Stimulated activated CD8-positive, alpha-beta memory T cell treated with anti-CD3 and anti-CD28 coated beads, Interleukin-2, amount 100 ng/mL, for 48 hours (primary cell): ENCODE results near the gene AUH.

Source experiments
- DNase-seq, 2 donors: peaks; one replicate each; pipeline ENCODE4 v3.0.0-alpha.2; 2020; ENCODE audit warnings: low read depth in 2 of 2

AUH gene

DNA sequence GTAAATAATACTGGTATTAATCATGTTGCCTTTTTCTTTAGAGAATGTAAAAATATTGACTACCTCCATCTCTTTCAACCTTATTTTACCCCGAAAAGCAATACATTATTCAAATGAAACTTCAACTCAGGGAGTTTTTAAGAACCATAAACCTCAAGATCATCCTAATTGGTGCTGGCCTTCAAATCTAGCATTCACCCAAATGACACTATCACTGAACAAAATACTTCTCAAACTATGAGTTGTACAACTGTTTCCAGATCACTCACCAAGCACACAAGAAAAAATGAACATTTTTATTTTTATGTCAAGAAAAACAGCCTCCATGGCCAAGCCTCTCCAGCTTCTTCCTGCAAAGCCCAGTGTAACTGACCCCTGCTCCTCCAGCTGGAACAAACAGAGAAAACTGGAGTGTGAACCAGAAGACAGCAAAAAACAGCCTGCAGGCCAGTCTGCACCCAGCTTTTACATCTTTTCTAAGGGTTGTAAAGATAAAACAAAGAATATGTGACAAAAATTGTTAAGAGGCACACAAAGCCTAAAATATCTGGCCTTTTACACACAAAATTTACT is 21.2 kb downstream of the AUH start:
- DNase-seq: no peak

GRCh38 chr9:91338681-91339080 is 23.0 kb downstream of the AUH start:
- DNase-seq: no peak

- no peak for DNase-seq
Measured at GRCh38 chr9:91336786-91337185, 24.9 kb downstream of the AUH start.

GRCh38 chr9:91334053-91334452 is 27.7 kb downstream of the AUH start:
- no peak for DNase-seq

- no peak for DNase-seq
Measured at GRCh38 chr9:91333551-91333950, 28.2 kb downstream of the AUH start.

DNA sequence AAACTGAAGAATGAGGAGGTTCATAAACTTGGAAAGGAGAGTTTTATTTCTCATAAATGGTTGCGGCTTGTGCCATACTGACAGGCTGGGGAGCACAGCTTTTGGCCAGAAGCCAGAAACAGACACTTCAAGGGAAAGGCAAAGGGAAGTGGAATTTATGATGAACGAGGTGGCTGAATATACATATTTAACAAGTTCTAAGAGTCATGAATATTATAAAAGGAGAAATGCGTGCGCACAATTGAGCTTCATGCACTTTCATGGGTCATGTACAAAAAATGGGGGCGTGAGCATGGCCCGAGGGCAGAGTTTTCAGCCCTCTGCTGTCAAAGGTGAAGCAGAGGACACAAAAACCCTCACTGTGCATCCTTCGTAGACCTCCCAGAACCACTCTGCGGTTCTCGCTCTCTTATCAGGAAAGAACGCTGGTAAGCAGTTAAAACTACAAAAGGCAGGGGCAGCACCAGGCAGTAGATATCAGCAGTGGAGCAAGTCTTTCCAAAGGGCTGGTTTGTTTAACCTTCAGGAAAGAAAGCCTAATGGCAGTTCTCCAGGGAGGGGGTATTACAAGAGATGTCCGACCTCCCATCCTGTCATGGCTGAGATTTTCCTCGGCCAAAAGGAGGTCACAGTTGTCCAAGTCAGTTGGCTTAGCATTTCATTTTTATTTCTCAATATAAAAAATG is 29.0 kb downstream of the AUH start:
- DNase-seq: no peak

DNA sequence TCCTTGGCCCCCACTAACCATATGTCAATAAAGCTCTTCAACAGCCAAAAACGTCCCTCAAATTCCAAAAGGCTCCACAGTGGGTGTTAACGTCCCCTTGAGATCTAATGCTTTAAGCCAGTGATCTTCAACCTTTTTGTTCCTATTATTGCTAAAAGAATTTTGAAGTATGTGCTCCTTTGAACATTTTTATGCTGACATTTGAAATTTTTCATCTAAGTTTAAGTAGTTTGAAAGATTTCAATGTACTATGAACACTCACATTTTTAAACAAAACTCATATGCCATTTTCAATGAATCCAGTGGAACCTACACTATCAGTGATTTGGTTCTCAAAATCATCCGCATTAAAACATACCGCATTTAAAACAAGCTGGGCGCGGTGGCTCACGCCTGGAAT is 29.9 kb downstream of the AUH start:
- DNase-seq: no peak

- no peak for DNase-seq
Measured at GRCh38 chr9:91328186-91328585, 33.5 kb downstream of the AUH start.

DNA sequence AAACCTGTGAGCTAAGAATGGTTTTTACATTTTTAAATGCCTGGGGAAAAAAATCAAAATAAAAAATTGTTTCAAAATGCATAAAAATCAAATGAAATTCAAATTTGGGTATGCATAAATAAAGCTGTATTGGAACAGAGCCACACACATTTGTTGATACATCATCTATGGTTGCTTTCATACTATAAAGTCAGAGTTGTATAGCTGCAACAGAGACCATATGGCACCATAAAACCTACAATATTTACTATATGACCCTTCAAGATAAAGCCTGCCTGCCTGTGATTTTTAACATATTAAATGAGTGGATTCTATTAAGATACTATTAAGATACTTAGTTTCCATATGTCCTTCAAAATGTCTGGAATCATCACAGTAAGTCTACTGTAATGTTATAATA is 40.0 kb downstream of the AUH start:
- no peak for DNase-seq

DNA sequence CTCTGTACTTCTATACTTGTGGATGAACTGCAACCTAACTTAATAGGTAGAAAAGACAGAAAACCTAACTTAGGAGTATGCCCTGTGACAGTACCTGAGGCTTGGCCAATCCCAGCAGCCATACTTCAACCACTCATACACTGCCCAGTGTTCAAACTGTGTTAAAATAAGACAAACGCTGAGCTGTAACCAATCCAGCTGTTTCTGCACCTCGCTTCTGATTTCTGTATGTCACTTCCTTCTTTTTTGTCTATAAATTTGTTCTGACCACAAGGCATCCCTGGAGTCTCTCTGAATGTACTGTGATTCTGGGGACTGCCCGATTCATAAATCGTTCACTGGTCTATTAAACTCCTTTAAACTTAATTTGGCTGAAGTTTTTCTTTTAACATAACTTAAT is 41.4 kb downstream of the AUH start:
- no peak for DNase-seq

DNA sequence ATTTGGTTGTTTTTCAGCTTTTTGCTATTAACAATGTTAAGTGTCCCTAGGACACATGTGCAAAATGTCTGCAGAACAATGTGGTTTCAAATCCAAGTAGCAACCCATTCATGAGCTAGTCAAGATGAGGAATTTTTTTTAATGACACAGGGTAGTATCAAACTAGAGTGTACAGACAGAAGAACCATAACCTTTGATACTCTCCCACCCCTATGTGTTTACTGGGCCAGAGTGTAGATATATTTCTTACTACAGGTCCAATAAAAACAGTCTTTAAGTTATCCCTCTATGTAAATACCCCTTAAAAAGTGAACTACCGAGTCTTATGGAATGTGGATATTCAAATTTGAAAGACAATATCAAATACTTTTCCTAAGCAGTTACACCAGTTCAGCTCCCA is 45.6 kb downstream of the AUH start:
- DNase-seq: no peak

GRCh38 chr9:91315191-91315590 is 46.5 kb downstream of the AUH start:
- DNase-seq: no peak

DNA sequence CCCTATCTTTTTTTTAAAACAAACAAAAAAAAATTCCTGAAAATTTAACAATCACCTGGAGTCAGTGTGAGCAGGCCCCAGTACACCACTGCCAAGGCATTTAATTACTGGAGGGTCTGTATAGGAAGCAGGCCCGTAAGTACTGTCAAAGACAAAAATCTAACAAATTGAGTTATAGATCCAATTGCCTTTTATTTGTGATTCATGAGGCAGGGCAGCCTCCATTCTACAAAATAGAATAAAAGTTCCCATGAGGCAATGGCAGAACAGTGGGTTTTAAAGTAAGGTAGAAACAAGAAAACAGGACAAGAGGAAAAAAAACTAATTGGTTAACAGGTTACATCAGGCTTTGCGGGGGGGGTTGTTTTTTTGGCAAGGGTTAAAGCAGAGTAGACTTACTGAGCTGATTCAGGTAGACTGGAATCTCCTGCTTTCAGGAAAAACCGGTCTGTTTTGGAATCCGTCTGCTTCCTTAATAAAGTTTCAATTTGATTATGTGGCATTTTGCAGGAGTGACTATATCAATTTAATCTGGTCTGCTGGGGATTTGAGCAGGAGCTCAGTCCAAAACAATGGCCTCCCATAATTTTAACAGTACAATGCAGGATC is 48.9 kb downstream of the AUH start:
- no peak for DNase-seq

DNA sequence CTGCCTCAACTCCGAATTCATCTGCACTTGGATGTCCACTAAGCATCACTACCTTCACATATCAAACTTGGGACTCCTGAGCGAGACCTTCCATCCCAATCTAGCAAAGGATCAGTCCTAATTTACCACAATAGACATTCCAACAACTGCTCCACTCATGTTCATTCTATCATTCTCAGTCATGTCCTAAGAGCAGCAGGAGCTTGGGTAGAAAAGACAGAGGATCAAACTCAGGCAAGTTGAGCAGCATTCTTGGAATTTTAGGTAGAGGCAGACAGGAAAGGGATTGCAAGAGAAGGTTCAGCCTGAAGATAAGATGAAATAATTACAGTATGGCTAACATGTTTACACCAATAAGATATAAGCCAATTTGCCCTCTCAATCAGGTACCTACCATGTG is 51.7 kb downstream of the AUH start:
- no peak for DNase-seq

DNA sequence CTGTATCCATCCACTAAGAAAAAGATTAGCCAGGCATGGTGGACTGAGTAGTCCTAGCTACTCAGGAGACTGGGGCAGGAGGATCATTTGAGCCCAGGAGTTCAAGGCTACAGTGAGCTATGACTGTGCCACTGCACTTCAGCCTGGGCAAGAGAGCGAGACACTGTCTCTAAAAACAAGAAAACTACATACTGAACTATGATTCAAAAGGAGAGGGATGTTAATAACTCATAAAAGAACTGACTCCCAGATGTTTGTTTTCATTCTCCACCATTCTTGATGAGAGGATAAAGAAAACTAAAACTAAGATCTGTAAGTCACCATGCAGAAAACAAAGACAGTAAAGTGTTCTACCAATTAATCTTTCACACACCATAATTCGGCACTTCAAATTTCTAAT is 53.5 kb downstream of the AUH start:
- DNase-seq: no peak

- no peak for DNase-seq
Measured at GRCh38 chr9:91307279-91307678, 54.4 kb downstream of the AUH start.

- DNase-seq: no peak
Measured at GRCh38 chr9:91306296-91306630, 55.5 kb downstream of the AUH start.

- no peak for DNase-seq
Measured at GRCh38 chr9:91305596-91306295, 56.0 kb downstream of the AUH start.

DNA sequence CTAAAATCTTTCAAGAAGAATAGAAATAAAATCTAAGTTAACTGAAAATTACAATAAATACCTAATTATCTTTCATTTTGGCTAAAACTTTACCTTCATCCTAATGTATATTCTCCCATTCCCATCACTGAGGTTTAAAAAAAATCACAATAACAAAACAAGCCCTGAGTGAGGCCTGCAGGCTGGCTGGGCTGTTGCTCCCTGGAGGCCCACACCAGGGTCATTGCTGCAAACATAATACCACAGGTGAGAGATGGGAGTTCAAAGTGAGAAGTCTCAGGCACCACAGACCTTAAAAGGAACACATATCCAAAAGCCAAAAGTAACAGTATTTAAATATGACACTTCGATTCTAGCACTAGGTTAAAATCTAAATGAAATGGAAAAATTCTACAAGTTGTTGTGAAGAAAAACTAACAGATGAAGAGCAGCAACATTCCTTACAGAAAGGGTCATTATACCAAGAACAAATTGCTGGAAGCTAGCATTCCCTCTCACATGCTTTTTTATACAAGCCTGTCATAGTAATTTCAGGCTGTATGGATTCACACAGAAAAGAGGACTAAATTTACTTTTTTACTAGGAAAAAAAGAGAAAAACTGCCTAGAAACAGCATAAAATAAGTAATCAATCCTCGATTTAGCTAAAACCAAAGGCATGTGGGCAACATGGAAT is 57.8 kb downstream of the AUH start:
- no peak for DNase-seq

- no peak for DNase-seq
Measured at GRCh38 chr9:91302831-91303230, 58.9 kb downstream of the AUH start.

- no peak for DNase-seq
Measured at GRCh38 chr9:91301161-91301560, 60.6 kb downstream of the AUH start.

- DNase-seq: no peak
Measured at GRCh38 chr9:91298311-91298710, 63.4 kb downstream of the AUH start.

GRCh38 chr9:91297306-91297705 is 64.4 kb downstream of the AUH start:
- no peak for DNase-seq
